H1 (cell line): ENCODE data around the gene TRAPPC6A. TPM values are rescaled to one million over a fixed set of nuclear protein-coding genes. Genes with fewer than 3 reads are reported as not detected.
A peak's percentile ranks its signal among the peaks of the same experiment; 100 is the strongest.

Source experiments
- CTCF ChIA-PET: fragments of 300-600 bp; sonication (Branson Sonifier 250); formaldehyde crosslinking; loops from one replicate; lab custom pipeline; 2021; ENCODE audit not compliant: partially characterized antibody; lab: Charles Lee
- POLR2A ChIA-PET: fragments of 300-600 bp; sonication (Branson Sonifier 250); formaldehyde crosslinking; loops from one replicate; lab custom pipeline; 2021; ENCODE audit warnings: inconsistent platforms; ENCODE audit not compliant: partially characterized antibody; lab: Charles Lee
- DNase-seq, 2 experiments: peaks; one replicate each; pipeline versions ENCODE4 v3.0.0 to v3.0.0-alpha.2; 2010 to 2022; ENCODE audit warnings: low spot score in 2 of 2, low read depth in 1 of 2, mixed read lengths in 1 of 2
- FAIRE-seq: peaks from 2 replicates; lab custom pipeline; 2011; peaks lifted over from hg19 to GRCh38; lab: Jason Lieb, UNC
- H2AFZ ChIP-seq: 2 replicates; pipeline ENCODE4 v1.8.1; 2012; ENCODE audit warnings: low read length, inconsistent platforms
- H2AK5ac ChIP-seq: 2 replicates; pipeline ENCODE4 v1.6.1; 2013; ENCODE audit warnings: low read depth, low read length
- H2BK120ac ChIP-seq: replicated peaks from 2 replicates; pipeline ENCODE3; 2013; ENCODE audit warnings: low read depth, low read length, inconsistent platforms
- H2BK12ac ChIP-seq: 2 replicates; pipeline ENCODE4 v1.6.1; 2013; ENCODE audit warnings: low read depth, low read length
- H2BK15ac ChIP-seq: 2 replicates; pipeline ENCODE4 v1.6.1; 2013; ENCODE audit warnings: low read length
- H2BK20ac ChIP-seq: 2 replicates; pipeline ENCODE4 v1.6.1; 2013; ENCODE audit warnings: low read length
- H2BK5ac ChIP-seq: 2 replicates; pipeline ENCODE4 v1.6.1; 2013; ENCODE audit warnings: low read depth, low read length
- H3K14ac ChIP-seq: 2 replicates; pipeline ENCODE4 v1.6.1; 2013; ENCODE audit warnings: inconsistent platforms; ENCODE audit not compliant: insufficient read length
- H3K18ac ChIP-seq: 2 replicates; pipeline ENCODE4 v1.6.1; 2013; ENCODE audit warnings: low read length; ENCODE audit errors: extremely low read depth
- H3K23ac ChIP-seq: 2 replicates; pipeline ENCODE4 v1.6.1; 2013; ENCODE audit warnings: inconsistent platforms; ENCODE audit not compliant: insufficient read length
- H3K23me2 ChIP-seq: 2 replicates; pipeline ENCODE4 v1.6.1; 2013; ENCODE audit warnings: low read depth, low read length
- H3K27ac ChIP-seq: 2 replicates; pipeline ENCODE4 v1.6.1; 2011; ENCODE audit warnings: low read depth, low read length, inconsistent platforms
- H3K27me3 ChIP-seq, 4 experiments: replicated peaks in 1 of 4; 1 replicate in 1 of 4; 2 replicates in 3 of 4; pipeline versions ENCODE4 v1.6.1 to v1.8.1; 2011 to 2013; ENCODE audit warnings: low read length in 3 of 4, mild to moderate bottlenecking in 3 of 4, inconsistent platforms in 2 of 4, mixed read lengths in 2 of 4, moderate library complexity in 1 of 4; ENCODE audit not compliant: control insufficient read depth in 3 of 4, insufficient read depth in 3 of 4; ENCODE audit errors: extremely low read depth in 1 of 4
- H3K36me3 ChIP-seq, 4 experiments: 2 replicates each; pipeline versions ENCODE4 v1.6.1 to v1.8.1; 2011 to 2013; ENCODE audit warnings: mild to moderate bottlenecking in 4 of 4, low read length in 3 of 4, moderate library complexity in 2 of 4, control low read depth in 1 of 4, inconsistent platforms in 1 of 4; ENCODE audit not compliant: insufficient read depth in 4 of 4, control insufficient read depth in 2 of 4
- H3K4ac ChIP-seq: replicated peaks from 2 replicates; pipeline ENCODE3; 2013; ENCODE audit warnings: low read length, low read depth, mixed read lengths, inconsistent platforms; ENCODE audit not compliant: insufficient read length
- H3K4me1 ChIP-seq, 4 experiments: replicated peaks in 1 of 4; 1 replicate in 1 of 4; 2 replicates in 3 of 4; pipeline versions ENCODE4 v1.6.1 to v1.8.1; 2011 to 2013; ENCODE audit warnings: low read length in 3 of 4, inconsistent platforms in 2 of 4, mixed read lengths in 1 of 4; ENCODE audit not compliant: insufficient read depth in 4 of 4, control insufficient read depth in 3 of 4
- H3K4me2 ChIP-seq, 2 experiments: 2 replicates each; pipeline versions ENCODE4 v1.6.1 to v1.8.1; 2011 to 2013; ENCODE audit warnings: low read depth in 2 of 2, low read length in 2 of 2, control low read depth in 1 of 2, inconsistent platforms in 1 of 2, mild to moderate bottlenecking in 1 of 2; ENCODE audit not compliant: insufficient read depth in 1 of 2
- H3K4me3 ChIP-seq, 4 experiments: fragments of 200-600, 300-600 bp in 1 of 4; sonication (generic), shearing (Covaris generic), sonication (Bioruptor Twin) in 1 of 4; 2 replicates each; pipeline versions ENCODE4 v1.5.1 to v1.8.1; 2011 to 2016; ENCODE audit warnings: low read length in 4 of 4, low read depth in 3 of 4, control low read depth in 2 of 4, inconsistent platforms in 2 of 4, mild to moderate bottlenecking in 2 of 4, mixed read lengths in 1 of 4, moderate library complexity in 1 of 4; ENCODE audit not compliant: insufficient read depth in 2 of 4; ENCODE audit errors: extremely low read depth in 1 of 4
- H3K56ac ChIP-seq: replicated peaks from 2 replicates; pipeline ENCODE3; 2013; ENCODE audit warnings: low read depth, mild to moderate bottlenecking, mixed read lengths, low read length, inconsistent platforms; ENCODE audit not compliant: insufficient read length
- H3K79me1 ChIP-seq: 2 replicates; pipeline ENCODE4 v1.6.1; 2013; ENCODE audit warnings: low read depth, low read length, control low read depth
- H3K79me2 ChIP-seq, 2 experiments: 2 replicates each; pipeline versions ENCODE4 v1.6.1 to v1.8.1; 2012 to 2013; ENCODE audit warnings: low read length in 2 of 2, mild to moderate bottlenecking in 2 of 2, inconsistent platforms in 1 of 2; ENCODE audit not compliant: insufficient read depth in 2 of 2, control insufficient read depth in 1 of 2
- H3K9ac ChIP-seq, 4 experiments: replicated peaks in 1 of 4; 1 replicate in 1 of 4; 2 replicates in 3 of 4; pipeline versions ENCODE4 v1.6.1 to v1.8.1; 2011 to 2013; ENCODE audit warnings: low read depth in 3 of 4, low read length in 3 of 4, control low read depth in 2 of 4, mild to moderate bottlenecking in 2 of 4, moderate library complexity in 2 of 4, inconsistent platforms in 1 of 4; ENCODE audit errors: extremely low read depth in 1 of 4
- H3K9me3 ChIP-seq, 2 experiments: 2 replicates each; pipeline versions ENCODE4 v1.6.1 to v1.8.1; 2012 to 2013; ENCODE audit warnings: mild to moderate bottlenecking in 2 of 2, moderate library complexity in 2 of 2, control low read depth in 1 of 2, inconsistent platforms in 1 of 2, low read depth in 1 of 2, low read length in 1 of 2, mixed read lengths in 1 of 2; ENCODE audit not compliant: insufficient read depth in 2 of 2
- H4K20me1 ChIP-seq, 2 experiments: replicated peaks in 1 of 2; 2 replicates each; pipeline versions ENCODE3 to v1.8.1; 2011 to 2013; ENCODE audit warnings: inconsistent platforms in 2 of 2, low read length in 2 of 2, mild to moderate bottlenecking in 1 of 2; ENCODE audit not compliant: insufficient read depth in 2 of 2, control insufficient read depth in 1 of 2
- H4K5ac ChIP-seq: 2 replicates; pipeline ENCODE4 v1.6.1; 2013; ENCODE audit warnings: low read length, low read depth, mixed read lengths, inconsistent platforms; ENCODE audit not compliant: insufficient read length
- H4K8ac ChIP-seq: 2 replicates; pipeline ENCODE4 v1.8.0; 2013; ENCODE audit warnings: mild to moderate bottlenecking, moderate library complexity, low read length, inconsistent platforms; ENCODE audit not compliant: insufficient read depth; ENCODE audit errors: extremely low read depth
- H4K91ac ChIP-seq: replicated peaks from 2 replicates; pipeline ENCODE3; 2013; ENCODE audit warnings: low read length, mixed read lengths, inconsistent platforms; ENCODE audit not compliant: insufficient read length
- BRCA1 ChIP-seq: IDR thresholded peaks from 2 replicates; pipeline ENCODE4 v1.6.1; 2012; ENCODE audit warnings: low read depth, low read length, improper control_type of control experiment
- CBX8 ChIP-seq: fragments of 300-800, 300-1000 bp; sonication (generic); IDR thresholded peaks from 2 replicates; pipeline ENCODE4 v1.7.1; 2016; ENCODE audit warnings: low read depth, low read length, borderline replicate concordance
- CHD2 ChIP-seq: IDR thresholded peaks from 2 replicates; pipeline ENCODE4 v1.6.1; 2012; ENCODE audit warnings: low read length, improper control_type of control experiment
- CREB1 ChIP-seq: IDR thresholded peaks from 2 replicates; pipeline ENCODE4 v1.6.1; 2012; ENCODE audit warnings: inconsistent platforms
- EZH2 ChIP-seq: fragments of 200-600 bp; sonication (generic); IDR thresholded peaks from 2 replicates; pipeline ENCODE4 v1.7.1; 2012; ENCODE audit warnings: low read depth, mild to moderate bottlenecking, moderate library complexity, low read length, inconsistent platforms; ENCODE audit not compliant: severe bottlenecking
- HDAC2 ChIP-seq, 2 experiments: fragments of 300-600 bp in 1 of 2; sonication (generic) in 1 of 2; IDR thresholded peaks; 2 replicates each; pipeline ENCODE4 v1.6.1; 2011 to 2012; ENCODE audit warnings: low read depth in 2 of 2, low read length in 2 of 2, mild to moderate bottlenecking in 2 of 2, moderate library complexity in 2 of 2, borderline replicate concordance in 1 of 2, inconsistent platforms in 1 of 2
- HDAC6 ChIP-seq: IDR thresholded peaks from one replicate; pipeline ENCODE4 v1.7.1; 2012; ENCODE audit warnings: low read depth, mild to moderate bottlenecking, inconsistent platforms, low read length, moderate library complexity
- KDM1A ChIP-seq: fragments of 200-600, 300-600 bp; sonication (generic); IDR thresholded peaks from 2 replicates; pipeline ENCODE4 v1.7.1; 2016; ENCODE audit warnings: mild to moderate bottlenecking, low read length, borderline replicate concordance
- RBBP5 ChIP-seq: IDR thresholded peaks from 2 replicates; pipeline ENCODE4 v1.7.1; 2012; ENCODE audit warnings: low read depth, mild to moderate bottlenecking, inconsistent platforms, low read length, moderate library complexity, borderline replicate concordance
- SAP30 ChIP-seq: fragments of 300-600 bp; sonication (generic); IDR thresholded peaks from 2 replicates; pipeline ENCODE4 v1.7.1; 2012; ENCODE audit warnings: low read length, moderate library complexity, mild to moderate bottlenecking, inconsistent platforms; ENCODE audit not compliant: insufficient read depth, insufficient replicate concordance
- WGBS, 2 experiments: shearing (Covaris generic) in 1 of 2; methylation state at CpG; one replicate each; pipeline versions ENCODE4 v1.1.6 to v1.1.7; 2013 to 2015; ENCODE audit warnings: low lambda C conversion rate in 2 of 2, mixed read lengths in 2 of 2, inconsistent platforms in 1 of 2, low coverage in 1 of 2, missing lambda C conversion rate in 1 of 2; ENCODE audit not compliant: insufficient replicate concordance in 2 of 2, insufficient coverage in 1 of 2, insufficient read length in 1 of 2; ENCODE audit errors: extremely low coverage in 1 of 2, missing lambda C conversion rate in 1 of 2; 5-methylcytosine and 5-hydroxymethylcytosine counted together
- polyA plus RNA-seq, 7 experiments: library from polyadenylated mRNA; depleted of rRNA in 3 of 7; stranded (reverse) in 5 of 7; unstranded in 2 of 7; fragments of >200 nt in 5 of 7; fragments of 200-250 nt in 2 of 7; gene quantifications; 1 replicate in 5 of 7; 2 replicates in 1 of 7; 4 replicates in 1 of 7; pipeline versions ENCODE4 v1.2.1 to v1.2.3, GENCODE V29; 2011 to 2013; ENCODE audit warnings: missing spikeins in 2 of 7, mixed read lengths in 2 of 7
- total RNA-seq: library from RNA; stranded (reverse); fragmentation: NEBNext Ultra II Directional; extraction: Animal tissue kit (Norgen Biotek cat#: 25700); gene quantifications from 2 replicates; pipeline ENCODE4 v1.2.1, GENCODE V29; 2021

TRAPPC6A gene
- total and polyA plus RNA-seq, 2 of the 8 experiments (the other 6 are each of a cell fraction or from before 2014, with no cell fraction given), result 31.8 to 130 TPM

GRCh38 chr19:45154064-45154827, 23.8 kb downstream of the TRAPPC6A start:
- Histone ChIP-seq H4K20me1 (peaks cover 0 to 14% of the 10 kb centered on the region in 2 experiments), H3K27me3 (peaks cover 16 to 49% (median 40%) of the 10 kb centered on the region in 4 experiments), H2BK15ac (no peak overlapping the region), H3K14ac (no peak overlapping the region), H4K8ac (peak overlapping the region; percentile 8), H2BK5ac (no peak overlapping the region), H3K9ac (no peak overlapping the region), H4K5ac (no peak overlapping the region), H4K91ac (no peak overlapping the region), H3K18ac (peak overlapping the region; percentile 95), H3K36me3 (0 out of 8 replicates have a peak, but pooled peaks cover 0 to 2% (median 0%) of the 10 kb centered on the region in 4 experiments), H2BK20ac (no peak overlapping the region), H3K4ac (no peak overlapping the region), H2AK5ac (no peak overlapping the region; the same call in 1 of the 2 replicates), H3K23me2 (peaks cover 9% of the 10 kb centered on the region; the same call in 1 of the 2 replicates), H3K27ac (no peak overlapping the region), H3K9me3 (peaks cover 0 to 8% of the 10 kb centered on the region in 2 experiments; a peak in 1 of 4 replicates), H3K79me1 (no peaks in the 10 kb centered on the region), H3K4me3 (peak overlapping the region; percentile 17 to 55 (median 29); a peak in 7 of 8 replicates), H3K56ac (no peak overlapping the region), H2BK120ac (no peak overlapping the region), H2AFZ (no peak overlapping the region), H3K23ac (no peak overlapping the region), H3K4me2 (peak overlapping the region; percentile 72 to 77), H3K4me1 (peaks cover 0 to 13% (median 3%) of the 10 kb centered on the region in 4 experiments; a peak in 6 of 7 replicates), H2BK12ac (no peak overlapping the region), H3K79me2 (no peaks in the 10 kb centered on the region)
- ChIA-PET POLR2A (interaction anchor here (0.6 to 3.5 kb wide), 12 partner anchors 11 to 465 kb away, joined by 3 to 21 read pairs (median 4); partner anchors contain the start of genes PPP1R37 and TRAPPC6A), CTCF (interaction anchor here (1.3 to 2.3 kb wide), 9 partner anchors 10 to 202 kb away, joined by 4 to 10 read pairs (median 5); partner anchors contain the start of genes BLOC1S3 and TRAPPC6A)
- no peak for DNase-seq
- 70% methylated on average over 16 of the region's 19 CpGs; no CpG with 5 or more reads in 1 of the 2 experiments for WGBS, 2 experiments
- FAIRE-seq, result no peak
- TF ChIP-seq HDAC2 (IDR thresholded peaks at IDR 0.05; ENCODE audit: borderline replicate concordance in 1 of 2, low read depth in 2 of 2, low read length in 2 of 2) (no peak), KDM1A (no peak), BRCA1 (no peak), RBBP5 (no peak), CHD2 (no peak), EZH2 (peak; percentile 6), CBX8 (no peak), CREB1 (no peak), SAP30 (no peak), HDAC6 (no peak)
